ENCODE results near the gene EPB41.
A peak's percentile ranks its signal among the peaks of the same experiment; 100 is the strongest.
"Not testable (repeated sequence)": the region's sequence is repeated elsewhere in the genome, so short reads cannot be mapped to it uniquely, and the experiment has no call there.

The EPB41 gene

DNA sequence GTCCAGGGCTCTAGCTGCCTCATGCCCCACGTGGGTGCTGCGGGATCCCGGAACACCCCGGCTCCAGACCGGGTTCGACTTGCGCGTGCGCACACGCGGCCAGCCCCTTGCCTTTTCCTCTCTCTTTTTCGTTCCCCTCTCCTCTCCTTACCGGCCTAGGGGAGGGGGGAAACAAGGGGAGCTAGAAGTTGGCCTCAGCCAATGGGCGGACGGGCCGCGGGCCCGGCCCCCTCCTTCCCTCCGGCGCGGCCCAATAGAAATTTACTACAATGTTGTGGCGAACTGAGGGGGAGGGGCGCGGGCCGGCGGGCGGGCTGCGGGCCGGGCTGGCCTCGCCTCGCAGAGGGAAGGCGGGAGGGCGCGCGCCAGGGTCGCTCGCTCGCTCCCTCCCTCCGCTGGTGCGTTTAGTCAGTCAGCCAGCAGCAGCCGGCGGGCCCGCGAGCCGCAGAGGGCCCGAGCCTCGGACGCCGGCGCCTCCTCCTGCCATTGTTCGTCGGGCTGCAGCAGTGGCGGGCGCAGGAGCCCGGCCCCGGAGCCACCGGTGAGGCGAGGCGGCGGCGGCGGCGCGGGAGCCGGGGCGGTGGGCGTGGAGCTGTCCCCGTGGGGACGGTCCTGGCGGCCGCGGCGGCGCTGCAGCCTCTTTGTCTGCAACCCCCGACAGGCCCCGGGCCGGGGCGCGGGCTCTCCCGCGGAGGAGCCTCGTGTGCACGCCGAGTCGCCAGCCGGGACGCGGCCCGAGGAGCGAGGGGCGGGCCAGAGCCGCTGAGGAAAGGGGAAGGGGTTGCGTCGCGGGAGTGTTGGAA, at the start of gene EPB41:
TSS of gene EPB41 (plus strand) at position 342 of the 803 bp plus-strand sequence. CDS start 72,869 bp downstream, outside the sequence.
- Mint-ChIP-seq H3K27ac (peak within 1 kb of the TSS; percentile 92), H3K36me3 (ENCODE audit: low read depth) (peaks cover 16% of the 10 kb centered on the region), H3K27me3 (ENCODE audit: low read depth) (no peaks in the 10 kb centered on the region), H3K9me3 (no peaks in the 10 kb centered on the region), H3K4me1 (ENCODE audit: low read depth) (peaks cover 39% of the 10 kb centered on the region), H3K4me3 (peak within 1 kb of the TSS; percentile 95)

DNA sequence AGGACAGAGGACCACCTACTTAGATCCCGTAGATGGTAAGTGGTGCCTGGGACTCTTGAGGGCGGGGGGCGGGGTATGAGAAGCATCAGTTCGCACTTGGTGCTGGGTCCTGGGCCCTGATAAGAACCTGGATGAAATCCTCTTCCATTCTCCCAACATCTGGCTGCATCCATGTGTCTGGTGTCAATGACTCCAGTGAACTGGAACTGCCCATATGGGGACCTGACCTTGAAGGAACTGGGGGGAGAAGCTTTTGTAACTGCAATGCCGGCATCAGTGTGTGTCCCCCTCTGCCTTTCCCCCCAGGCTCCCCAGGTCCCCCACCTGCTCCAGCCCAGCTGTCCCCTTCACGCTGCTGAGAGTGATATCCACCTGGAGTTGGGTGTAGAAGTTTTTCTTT, 49.7 kb upstream of the EPB41 start:
- H3K4me3 Mint-ChIP-seq = no peak overlapping the region
- no peaks in the 10 kb centered on the region for H3K36me3 Mint-ChIP-seq (ENCODE audit: low read depth)
- H3K27me3 Mint-ChIP-seq (ENCODE audit: low read depth) = peaks cover 4% of the 10 kb centered on the region
- H3K9me3 Mint-ChIP-seq = no peaks in the 10 kb centered on the region
- H3K4me1 Mint-ChIP-seq (ENCODE audit: low read depth) = no peaks in the 10 kb centered on the region
- no peak overlapping the region for H3K27ac Mint-ChIP-seq

DNA sequence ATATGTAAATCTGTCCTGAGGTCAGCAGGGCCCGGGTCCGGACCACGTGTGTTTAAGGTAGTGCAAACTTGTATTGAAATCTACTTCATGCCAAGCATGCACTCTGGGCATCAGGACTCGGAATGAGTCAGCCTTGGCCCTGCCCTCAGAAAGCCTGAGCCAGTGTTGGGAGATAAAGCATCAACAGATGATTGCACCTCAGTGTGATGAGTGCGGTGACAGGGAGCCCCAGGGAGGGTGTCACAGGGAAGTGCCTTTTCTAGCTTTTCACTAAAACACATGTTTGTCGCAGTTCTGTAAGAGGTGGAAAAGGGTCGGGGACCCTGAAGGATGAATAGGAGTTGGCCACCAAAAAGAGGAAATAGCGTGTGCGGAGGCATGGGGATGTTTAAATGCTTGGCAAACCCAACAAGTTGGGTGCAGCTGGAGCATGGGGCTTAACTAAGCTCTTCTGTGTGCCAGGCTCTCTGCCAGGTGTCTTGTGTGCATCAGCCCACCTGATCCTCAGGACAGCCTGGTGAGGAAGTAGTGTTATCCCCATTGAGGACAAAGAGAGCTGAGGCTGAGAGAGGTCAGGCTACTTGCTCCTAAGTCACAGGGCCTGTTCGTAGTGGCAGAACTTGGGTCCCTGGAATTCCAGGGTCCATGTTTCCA, 48.2 kb upstream of the EPB41 start:
- Mint-ChIP-seq H3K9me3 (no peaks in the 10 kb centered on the region), H3K4me1 (ENCODE audit: low read depth) (no peaks in the 10 kb centered on the region), H3K4me3 (no peak overlapping the region), H3K36me3 (ENCODE audit: low read depth) (no peaks in the 10 kb centered on the region), H3K27me3 (ENCODE audit: low read depth) (peaks cover 4% of the 10 kb centered on the region), H3K27ac (no peak overlapping the region)

DNA sequence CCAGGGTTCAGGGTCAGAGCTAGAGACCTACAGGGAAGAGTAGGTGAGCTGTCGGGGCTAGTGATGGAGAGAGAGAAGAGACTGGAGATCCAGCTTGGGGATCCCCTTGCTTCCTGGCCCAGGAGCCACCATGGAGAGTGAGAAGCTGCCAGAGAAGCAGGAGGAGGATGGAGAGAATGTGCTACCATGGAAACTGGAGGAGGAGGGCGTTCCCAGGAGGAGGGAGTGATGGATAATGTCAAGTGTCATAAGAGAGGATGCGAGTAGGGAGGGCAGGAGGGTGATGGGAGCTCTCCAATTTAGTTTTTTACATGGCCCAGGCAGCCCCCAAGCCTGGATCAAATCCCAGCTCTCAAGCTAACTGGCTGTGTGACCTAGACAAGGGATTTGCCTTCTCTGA, 46.5 kb upstream of the EPB41 start:
- Mint-ChIP-seq H3K9me3 (no peaks in the 10 kb centered on the region), H3K36me3 (ENCODE audit: low read depth) (no peaks in the 10 kb centered on the region), H3K27me3 (ENCODE audit: low read depth) (peaks cover 10% of the 10 kb centered on the region), H3K4me3 (no peak overlapping the region), H3K4me1 (ENCODE audit: low read depth) (no peaks in the 10 kb centered on the region), H3K27ac (no peak overlapping the region)

DNA sequence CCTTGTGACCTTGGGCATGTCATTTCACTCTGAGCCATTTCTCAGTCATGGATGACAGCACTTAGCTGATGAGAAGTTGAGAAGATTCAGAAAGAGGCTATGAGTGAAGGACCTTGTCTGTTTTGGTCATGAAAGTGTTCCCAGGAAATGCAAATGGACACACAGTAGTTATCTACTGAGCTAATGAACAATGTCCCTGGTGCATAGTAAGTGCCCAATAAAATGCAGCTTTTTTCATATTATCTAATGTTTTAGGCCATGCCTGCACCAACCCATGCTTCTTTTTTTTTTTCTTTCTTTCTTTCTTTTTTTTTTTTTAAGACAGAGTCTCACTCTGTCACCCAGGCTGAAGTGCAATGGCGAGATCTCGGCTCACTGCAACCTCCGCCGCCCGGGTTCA, 44.4 kb upstream of the EPB41 start:
- H3K27ac Mint-ChIP-seq = no peak overlapping the region
- H3K27me3 Mint-ChIP-seq (ENCODE audit: low read depth) = peaks cover 6% of the 10 kb centered on the region
- no peaks in the 10 kb centered on the region for H3K9me3 Mint-ChIP-seq
- H3K4me3 Mint-ChIP-seq = no peak overlapping the region
- H3K36me3 Mint-ChIP-seq (ENCODE audit: low read depth) = no peaks in the 10 kb centered on the region
- H3K4me1 Mint-ChIP-seq (ENCODE audit: low read depth) = no peaks in the 10 kb centered on the region

DNA sequence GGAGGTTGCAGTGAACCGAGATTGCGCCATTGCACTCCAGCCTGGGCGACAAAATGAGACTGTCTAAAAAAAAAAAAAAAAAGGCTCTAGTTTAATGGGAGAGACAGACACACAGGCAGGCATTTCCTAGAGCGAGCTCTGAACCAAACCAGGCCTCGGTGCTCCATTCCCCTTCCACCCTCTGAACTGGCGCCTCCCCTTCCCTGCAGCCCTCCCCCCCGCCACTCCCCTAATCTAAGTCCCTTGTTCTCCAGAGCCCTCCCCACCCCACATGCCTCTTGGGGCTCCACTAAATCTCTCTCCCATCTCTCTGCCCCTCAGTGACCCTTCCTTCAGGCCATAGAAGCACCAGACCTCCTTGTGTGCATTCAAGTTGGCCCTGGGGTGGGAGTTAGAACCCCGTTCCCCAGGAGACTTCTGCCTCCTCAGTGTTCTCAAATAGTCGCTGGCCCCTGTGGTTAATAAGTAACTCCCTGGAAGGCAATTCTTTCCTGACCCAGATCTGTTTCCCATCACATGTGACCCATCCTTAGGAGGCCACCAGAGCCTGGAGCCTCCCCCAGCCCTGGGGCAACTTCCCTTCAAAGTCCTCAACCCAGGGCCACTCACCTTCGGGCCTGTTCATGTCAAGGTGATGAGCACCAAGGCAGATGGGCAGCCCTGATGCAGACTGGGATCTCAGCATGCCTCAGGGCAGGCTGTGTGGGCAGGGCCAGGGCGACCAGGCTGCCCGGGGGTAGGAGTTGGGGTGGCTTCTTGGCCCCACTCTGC, 42.6 kb upstream of the EPB41 start:
- H3K9me3 Mint-ChIP-seq = no peaks in the 10 kb centered on the region
- peaks cover 14% of the 10 kb centered on the region for H3K27me3 Mint-ChIP-seq (ENCODE audit: low read depth)
- H3K36me3 Mint-ChIP-seq (ENCODE audit: low read depth) = no peaks in the 10 kb centered on the region
- H3K27ac Mint-ChIP-seq = no peak overlapping the region
- no peaks in the 10 kb centered on the region for H3K4me1 Mint-ChIP-seq (ENCODE audit: low read depth)
- no peak overlapping the region for H3K4me3 Mint-ChIP-seq

DNA sequence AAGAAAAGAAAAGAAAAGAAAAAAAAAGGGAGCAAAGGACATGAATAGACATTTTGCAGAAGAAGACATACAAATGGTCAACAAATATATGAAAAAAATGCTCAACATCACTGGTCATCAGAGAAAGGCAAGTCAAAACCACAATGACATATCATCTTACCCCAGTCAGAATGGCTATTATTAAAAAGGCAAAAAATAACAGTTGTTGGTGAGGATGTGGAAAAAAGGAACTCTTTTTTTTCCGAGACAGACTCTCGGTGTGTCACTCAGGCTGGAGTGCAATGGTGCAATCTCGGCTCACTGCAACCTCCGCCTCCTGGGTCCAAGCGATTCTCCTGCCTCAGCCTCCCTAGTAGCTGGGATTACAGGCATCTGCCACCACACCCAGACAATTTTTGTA, 39.2 kb upstream of the EPB41 start:
- peaks cover 20% of the 10 kb centered on the region for H3K27me3 Mint-ChIP-seq (ENCODE audit: low read depth)
- H3K9me3 Mint-ChIP-seq; H3K4me1 Mint-ChIP-seq (ENCODE audit: low read depth); H3K36me3 Mint-ChIP-seq (ENCODE audit: low read depth); H3K4me3 Mint-ChIP-seq; H3K27ac Mint-ChIP-seq: not testable (repeated sequence)

DNA sequence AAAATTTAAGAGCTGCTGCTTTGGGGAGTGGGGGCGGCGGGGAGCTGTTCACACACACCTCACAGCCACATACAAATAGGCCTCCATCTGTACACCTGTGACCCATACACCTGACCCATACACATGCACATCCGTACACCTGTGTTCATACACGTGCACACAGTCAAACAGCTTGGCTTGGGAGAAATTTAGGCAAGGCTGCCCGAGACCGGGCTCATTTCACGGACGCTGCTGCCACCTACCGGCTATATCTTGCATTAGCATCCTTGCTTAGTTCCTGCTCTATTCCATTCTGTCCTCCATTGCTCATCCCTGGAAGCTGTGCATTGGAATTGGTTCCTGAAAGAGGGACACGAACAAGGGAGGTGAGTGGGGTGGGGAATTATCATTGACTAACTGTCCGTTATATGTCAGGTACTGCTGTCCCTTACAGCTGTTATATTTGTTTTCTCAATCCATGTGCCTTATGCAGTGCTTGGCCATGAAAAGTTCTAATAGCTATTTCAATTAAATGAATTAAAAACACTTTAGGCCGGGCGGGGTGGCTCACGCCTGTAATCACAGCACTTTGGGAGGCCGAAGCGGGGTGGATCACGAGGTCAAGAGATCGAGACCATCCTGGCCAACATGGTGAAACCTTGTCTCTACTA, 37.1 kb upstream of the EPB41 start:
- H3K9me3 Mint-ChIP-seq = no peaks in the 10 kb centered on the region
- H3K27me3 Mint-ChIP-seq (ENCODE audit: low read depth) = peaks cover 16% of the 10 kb centered on the region
- peaks cover 11% of the 10 kb centered on the region for H3K4me1 Mint-ChIP-seq (ENCODE audit: low read depth)
- H3K4me3 Mint-ChIP-seq = no peak overlapping the region
- H3K27ac Mint-ChIP-seq = no peak overlapping the region
- H3K36me3 Mint-ChIP-seq (ENCODE audit: low read depth) = no peaks in the 10 kb centered on the region

DNA sequence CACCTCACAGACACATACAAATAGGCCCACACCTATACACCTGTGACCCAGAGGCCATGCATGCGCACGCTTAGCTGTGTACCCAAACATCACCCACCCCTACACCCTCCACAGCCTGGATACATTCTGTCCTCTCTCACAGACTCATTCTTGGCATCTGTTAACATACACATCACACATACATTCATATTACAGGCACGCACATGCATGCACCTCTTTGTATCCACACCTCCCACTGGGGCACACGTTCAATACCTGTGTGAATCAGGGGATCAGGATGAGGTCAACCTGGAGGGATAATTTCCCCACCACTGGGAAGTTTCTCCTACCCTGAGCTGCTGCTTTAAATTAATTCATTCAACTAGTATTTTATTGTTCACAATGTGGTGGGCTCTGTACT, 35.6 kb upstream of the EPB41 start:
- Mint-ChIP-seq H3K27me3 (ENCODE audit: low read depth) (peaks cover 14% of the 10 kb centered on the region), H3K4me1 (ENCODE audit: low read depth) (peaks cover 15% of the 10 kb centered on the region), H3K4me3 (no peak overlapping the region), H3K9me3 (no peaks in the 10 kb centered on the region), H3K27ac (no peak overlapping the region), H3K36me3 (ENCODE audit: low read depth) (no peaks in the 10 kb centered on the region)

DNA sequence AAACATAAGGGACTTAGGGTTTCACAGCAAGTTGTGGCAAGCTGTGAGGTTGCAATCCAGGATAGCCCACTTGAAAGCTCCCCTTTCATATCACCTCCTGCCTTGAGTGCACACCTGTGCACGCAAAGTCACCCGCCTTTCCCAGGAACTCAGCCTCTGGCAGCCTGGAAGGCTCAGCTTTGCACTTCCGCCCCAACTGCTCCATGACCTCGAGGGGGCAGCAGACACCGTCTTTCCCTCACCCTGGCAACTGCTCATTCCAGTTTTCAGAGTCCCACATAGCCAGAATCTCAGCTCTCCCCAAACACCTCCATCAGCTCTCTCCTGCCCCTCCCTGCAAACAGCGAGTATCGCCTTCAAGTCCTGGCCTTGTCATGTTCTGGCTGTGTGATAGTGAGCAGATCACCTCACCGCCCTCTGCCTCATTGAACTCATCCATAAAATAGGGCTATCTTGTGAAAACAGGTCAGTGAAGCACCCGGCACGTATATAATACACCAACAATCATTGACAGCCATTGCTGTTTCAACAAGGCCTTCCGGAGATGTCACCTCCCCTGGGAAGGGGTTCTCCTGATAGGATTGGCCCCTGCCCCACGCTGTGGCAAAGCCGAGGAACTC, 32.2 kb upstream of the EPB41 start:
- H3K36me3 Mint-ChIP-seq (ENCODE audit: low read depth) = no peaks in the 10 kb centered on the region
- H3K4me3 Mint-ChIP-seq = no peak overlapping the region
- peak overlapping the region; percentile 16 for H3K27ac Mint-ChIP-seq
- H3K9me3 Mint-ChIP-seq = no peaks in the 10 kb centered on the region
- H3K4me1 Mint-ChIP-seq (ENCODE audit: low read depth) = peaks cover 37% of the 10 kb centered on the region
- peaks cover 3% of the 10 kb centered on the region for H3K27me3 Mint-ChIP-seq (ENCODE audit: low read depth)

DNA sequence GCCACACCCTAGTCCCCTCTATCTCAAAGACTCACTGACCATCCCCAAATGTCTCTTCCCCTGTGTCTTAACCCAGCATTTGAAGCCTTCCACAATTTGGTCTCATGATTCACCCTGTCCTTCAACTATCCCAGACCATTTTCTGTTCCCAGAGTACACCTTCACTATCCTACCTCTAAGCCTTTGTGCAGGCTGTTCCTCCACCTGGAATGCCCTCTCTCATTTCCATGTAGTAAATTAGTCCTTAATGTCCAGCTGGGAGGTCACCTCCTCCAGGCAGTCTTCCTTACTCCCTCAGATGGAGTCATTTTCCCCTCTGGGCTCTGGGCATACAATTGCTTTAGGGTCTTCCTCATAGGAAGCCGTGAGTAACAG, 31.1 kb upstream of the EPB41 start:
- H3K36me3 Mint-ChIP-seq (ENCODE audit: low read depth) = peaks cover 1% of the 10 kb centered on the region
- peaks cover 37% of the 10 kb centered on the region for H3K4me1 Mint-ChIP-seq (ENCODE audit: low read depth)
- no peak overlapping the region for H3K4me3 Mint-ChIP-seq
- no peaks in the 10 kb centered on the region for H3K9me3 Mint-ChIP-seq
- no peak overlapping the region for H3K27ac Mint-ChIP-seq
- H3K27me3 Mint-ChIP-seq (ENCODE audit: low read depth) = no peaks in the 10 kb centered on the region

DNA sequence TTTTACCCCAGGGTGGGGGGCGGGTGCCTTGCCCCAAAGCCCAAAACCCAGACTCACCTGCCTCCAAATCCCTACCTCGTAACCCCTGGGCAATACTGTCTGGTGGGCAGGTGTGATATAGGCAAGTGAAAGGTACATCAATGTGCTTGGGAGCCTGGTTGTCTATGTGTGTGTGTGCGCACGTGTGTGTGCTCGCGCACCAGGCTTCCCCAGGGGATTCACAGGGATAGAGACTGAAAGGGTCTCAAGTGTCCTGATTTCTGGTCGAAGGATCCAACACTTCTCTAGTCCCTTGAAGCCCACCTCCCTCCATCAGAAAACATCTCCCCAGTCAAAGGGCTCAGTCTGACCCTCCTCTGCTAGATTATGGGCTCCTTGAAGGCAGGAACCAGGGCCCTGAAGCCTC, 28.9 kb upstream of the EPB41 start:
- no peaks in the 10 kb centered on the region for H3K27me3 Mint-ChIP-seq (ENCODE audit: low read depth)
- H3K4me3 Mint-ChIP-seq = no peak overlapping the region
- peaks cover 54% of the 10 kb centered on the region for H3K4me1 Mint-ChIP-seq (ENCODE audit: low read depth)
- H3K9me3 Mint-ChIP-seq = no peaks in the 10 kb centered on the region
- H3K27ac Mint-ChIP-seq = peak overlapping the region; percentile 86
- peaks cover 4% of the 10 kb centered on the region for H3K36me3 Mint-ChIP-seq (ENCODE audit: low read depth)

DNA sequence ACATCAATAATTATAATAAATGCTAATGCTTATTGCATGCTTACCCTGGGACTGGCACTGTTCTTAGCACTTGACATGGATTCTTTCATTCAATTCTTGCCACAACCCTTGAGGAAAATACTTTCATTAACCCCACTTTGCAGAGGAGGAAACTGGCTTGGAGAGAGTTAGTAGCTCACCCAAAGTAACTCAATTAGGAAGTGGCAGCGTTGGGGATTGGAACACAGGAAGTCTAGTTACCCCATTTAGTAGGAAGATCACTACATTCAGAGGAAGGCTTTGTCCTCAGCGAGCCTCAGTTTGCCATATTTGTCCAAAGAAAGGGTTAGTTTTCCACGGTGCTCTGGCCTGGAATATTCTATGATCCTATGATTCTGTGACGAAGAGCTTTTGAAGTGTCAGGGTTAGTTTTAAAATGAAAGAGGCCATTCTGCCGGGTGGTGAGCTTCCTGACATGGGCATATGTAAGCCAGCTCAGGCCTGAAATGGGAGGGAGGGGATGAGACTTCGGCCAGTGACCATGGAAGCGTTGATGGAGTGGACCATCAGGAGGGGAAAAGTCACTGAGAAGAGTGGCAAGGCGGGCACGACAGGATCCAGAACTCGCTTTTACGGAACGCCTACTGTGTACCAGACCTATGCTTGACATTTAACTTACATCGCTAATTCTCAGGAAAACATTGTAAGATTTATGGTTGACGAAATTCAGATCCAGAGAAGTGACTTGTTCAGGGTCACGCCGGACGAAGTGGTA, 28.2 kb upstream of the EPB41 start:
- Mint-ChIP-seq H3K27me3 (ENCODE audit: low read depth) (no peaks in the 10 kb centered on the region), H3K9me3 (no peaks in the 10 kb centered on the region), H3K36me3 (ENCODE audit: low read depth) (peaks cover 6% of the 10 kb centered on the region), H3K27ac (peak overlapping the region; percentile 86), H3K4me1 (ENCODE audit: low read depth) (peaks cover 57% of the 10 kb centered on the region), H3K4me3 (peak overlapping the region; percentile 84)

All from T-helper 1 cell treated with Interleukin-12 subunit alpha and Interleukin-12 subunit beta and Interleukin-4 antibody, amounts not matched to agents 30 μg/mL and 1 μg/mL, for 36 hours (primary cell).